Duodenal mucosa (tissue), 2 donors: Measurements from ENCODE around the gene GPX1.
"Not testable (repeated sequence)": the region's sequence is repeated elsewhere in the genome, so short reads cannot be mapped to it uniquely, and the experiment has no call there.

Source experiments
- H3K27ac ChIP-seq: one replicate; pipeline ENCODE4 v1.7.0; 2013; ENCODE audit warnings: low read depth, low read length
- H3K27me3 ChIP-seq, 2 donors: one replicate each; pipeline ENCODE4 v1.7.0; 2013; ENCODE audit warnings: low read length in 2 of 2, control low read depth in 1 of 2; ENCODE audit not compliant: insufficient read depth in 2 of 2, control insufficient read depth in 1 of 2
- H3K36me3 ChIP-seq, 2 donors: one replicate each; pipeline ENCODE4 v1.7.0; 2013; ENCODE audit warnings: low read length in 2 of 2, control low read depth in 1 of 2; ENCODE audit not compliant: insufficient read depth in 2 of 2, control insufficient read depth in 1 of 2
- H3K4me1 ChIP-seq, 2 donors: one replicate each; pipeline ENCODE4 v1.7.0; 2013; ENCODE audit warnings: low read length in 2 of 2, control low read depth in 1 of 2; ENCODE audit not compliant: insufficient read depth in 2 of 2, control insufficient read depth in 1 of 2
- H3K4me3 ChIP-seq, 2 donors: one replicate each; pipeline ENCODE4 v1.7.0; 2013; ENCODE audit warnings: low read length in 2 of 2, low read depth in 1 of 2
- H3K9ac ChIP-seq, 2 donors: one replicate each; pipeline ENCODE4 v1.7.0; 2013; ENCODE audit warnings: low read length in 2 of 2, low read depth in 1 of 2
- H3K9me3 ChIP-seq, 2 donors: one replicate each; pipeline ENCODE4 v1.7.0; 2013; ENCODE audit warnings: low read length in 2 of 2, control low read depth in 1 of 2; ENCODE audit not compliant: control insufficient read depth in 1 of 2

Gene GPX1

GRCh38 chr3:49358884-49359225, 702 bp upstream of the GPX1 start:
- Histone ChIP-seq H3K27ac (peak overlapping the region; percentile 89), H3K9me3 (no peaks in the 10 kb centered on the region), H3K4me1 (peaks cover 20 to 23% of the 10 kb centered on the region in 2 donors), H3K4me3 (peak overlapping the region; percentile 78 to 87), H3K27me3 (no peaks in the 10 kb centered on the region), H3K9ac (peak overlapping the region; percentile 60 to 63), H3K36me3 (peaks cover 16 to 49% of the 10 kb centered on the region in 2 donors)

- Histone ChIP-seq H3K27ac (peak overlapping the region; percentile 89), H3K4me3 (peak overlapping the region; percentile 78 to 87), H3K4me1 (peaks cover 20 to 23% of the 10 kb centered on the region in 2 donors), H3K9ac (peak overlapping the region; percentile 88 to 94), H3K36me3 (peaks cover 7 to 39% of the 10 kb centered on the region in 2 donors)
- H3K9me3 ChIP-seq, H3K27me3 ChIP-seq: not testable (repeated sequence)
These were observed 523 bp downstream of the GPX1 start for GRCh38 chr3:49357443-49358216.

GRCh38 chr3:49357095-49357442, 1.1 kb downstream of the GPX1 start:
- peak overlapping the region; percentile 89 for H3K27ac ChIP-seq
- H3K27me3 ChIP-seq, H3K9me3 ChIP-seq: not testable (repeated sequence)
- H3K36me3 ChIP-seq, result peaks cover 2 to 34% of the 10 kb centered on the region in 2 donors
- peaks cover 23% of the 10 kb centered on the region in 2 donors for H3K4me1 ChIP-seq
- peak overlapping the region; percentile 78 to 87 for H3K4me3 ChIP-seq
- H3K9ac ChIP-seq, result peak overlapping the region; percentile 88 to 94

GRCh38 chr3:49352890-49353421, 5.2 kb downstream of the GPX1 start:
- H3K4me1 ChIP-seq, result peaks cover 27 to 32% of the 10 kb centered on the region in 2 donors

GRCh38 chr3:49352281-49352680, 5.9 kb downstream of the GPX1 start:
- Histone ChIP-seq H3K4me3 (no peak overlapping the region), H3K36me3 (peaks cover 0 to 12% of the 10 kb centered on the region in 2 donors), H3K9ac (no peak overlapping the region), H3K27ac (peak overlapping the region; percentile 27), H3K4me1 (peaks cover 27 to 32% of the 10 kb centered on the region in 2 donors), H3K9me3 (no peaks in the 10 kb centered on the region), H3K27me3 (no peaks in the 10 kb centered on the region)

More at GRCh38 chr3:49352890-49353421, 5.2 kb downstream of the GPX1 start:
- Histone ChIP-seq H3K27me3 (no peaks in the 10 kb centered on the region), H3K27ac (peak overlapping the region; percentile 27), H3K9me3 (no peaks in the 10 kb centered on the region), H3K36me3 (peaks cover 0 to 12% of the 10 kb centered on the region in 2 donors), H3K4me3 (no peak overlapping the region), H3K9ac (no peak overlapping the region)

- H3K36me3 ChIP-seq, result peaks cover 0 to 11% of the 10 kb centered on the region in 2 donors
- H3K4me1 ChIP-seq, result peaks cover 26 to 32% of the 10 kb centered on the region in 2 donors
These were observed 6.6 kb downstream of the GPX1 start for GRCh38 chr3:49351521-49352011.

GRCh38 chr3:49349348-49350114, 8.6 kb downstream of the GPX1 start:
- no peaks in the 10 kb centered on the region for H3K27me3 ChIP-seq
- H3K27ac ChIP-seq, result no peak overlapping the region
- H3K4me1 ChIP-seq, result peaks cover 20 to 26% of the 10 kb centered on the region in 2 donors
- no peaks in the 10 kb centered on the region for H3K36me3 ChIP-seq
- H3K4me3 ChIP-seq, result no peak overlapping the region
- H3K9ac ChIP-seq, result no peak overlapping the region
- no peaks in the 10 kb centered on the region for H3K9me3 ChIP-seq

More at GRCh38 chr3:49351521-49352011, 6.6 kb downstream of the GPX1 start:
- H3K9ac ChIP-seq, result no peak overlapping the region
- H3K4me3 ChIP-seq, result peak overlapping the region in 1 of 2 donors; percentile 5
- H3K27ac ChIP-seq, result peak overlapping the region; percentile 21
- no peaks in the 10 kb centered on the region for H3K27me3 ChIP-seq
- no peaks in the 10 kb centered on the region for H3K9me3 ChIP-seq

- not testable (repeated sequence) for H3K9me3 ChIP-seq, H3K36me3 ChIP-seq, H3K27ac ChIP-seq, H3K4me3 ChIP-seq, H3K27me3 ChIP-seq, H3K9ac ChIP-seq
- peaks cover 20 to 26% of the 10 kb centered on the region in 2 donors for H3K4me1 ChIP-seq
These were observed 9.8 kb downstream of the GPX1 start for GRCh38 chr3:49348361-49348760.

- Histone ChIP-seq H3K9ac (no peak overlapping the region), H3K27ac (no peak overlapping the region), H3K9me3 (no peaks in the 10 kb centered on the region), H3K4me3 (no peak overlapping the region), H3K36me3 (no peaks in the 10 kb centered on the region), H3K27me3 (no peaks in the 10 kb centered on the region), H3K4me1 (peaks cover 14 to 23% of the 10 kb centered on the region in 2 donors)
These were observed 11.3 kb downstream of the GPX1 start for GRCh38 chr3:49346797-49347251.

GRCh38 chr3:49343163-49343562, 15.0 kb downstream of the GPX1 start:
- no peaks in the 10 kb centered on the region for H3K36me3 ChIP-seq
- no peak overlapping the region for H3K9ac ChIP-seq
- no peaks in the 10 kb centered on the region for H3K9me3 ChIP-seq
- no peak overlapping the region for H3K27ac ChIP-seq
- H3K27me3 ChIP-seq, result no peaks in the 10 kb centered on the region
- H3K4me3 ChIP-seq, result no peak overlapping the region
- H3K4me1 ChIP-seq, result peaks cover 8 to 17% of the 10 kb centered on the region in 2 donors
